Raji (cell line): ENCODE results near the gene C6orf132.

Source experiments
- POLR2A ChIP-seq: IDR thresholded peaks from 2 replicates; pipeline ENCODE4 v1.6.1; 2011; ENCODE audit warnings: low read depth, low read length, control low read depth; ENCODE audit not compliant: insufficient read depth

C6orf132 gene

GRCh38 chr6:42086046-42087035 is 56.1 kb downstream of the C6orf132 start:
- no peak for TF ChIP-seq POLR2A

GRCh38 chr6:42084889-42085288 is 57.5 kb downstream of the C6orf132 start:
- TF ChIP-seq POLR2A = no peak

- no peak for TF ChIP-seq POLR2A
These were observed 58.9 kb downstream of the C6orf132 start for GRCh38 chr6:42083530-42083929.

GRCh38 chr6:42079941-42080464 is 62.4 kb downstream of the C6orf132 start:
- TF ChIP-seq POLR2A = no peak

- no peak for TF ChIP-seq POLR2A
These were observed 64.0 kb downstream of the C6orf132 start for GRCh38 chr6:42078386-42078785.

GRCh38 chr6:42075159-42075838 is 67.1 kb downstream of the C6orf132 start:
- no peak for TF ChIP-seq POLR2A

GRCh38 chr6:42073287-42073686 is 69.1 kb downstream of the C6orf132 start:
- TF ChIP-seq POLR2A = no peak

GRCh38 chr6:42071881-42072583 is 70.4 kb downstream of the C6orf132 start:
- no peak for TF ChIP-seq POLR2A

- no peak for TF ChIP-seq POLR2A
These were observed 73.4 kb downstream of the C6orf132 start for GRCh38 chr6:42068872-42069522.

- TF ChIP-seq POLR2A = no peak
These were observed 74.2 kb downstream of the C6orf132 start for GRCh38 chr6:42068173-42068572.

GRCh38 chr6:42066156-42066675 is 76.2 kb downstream of the C6orf132 start:
- no peak for TF ChIP-seq POLR2A

GRCh38 chr6:42059743-42060142 is 82.7 kb downstream of the C6orf132 start:
- TF ChIP-seq POLR2A = no peak

GRCh38 chr6:42053601-42054000 is 88.8 kb downstream of the C6orf132 start:
- TF ChIP-seq POLR2A = no peak

- no peak for TF ChIP-seq POLR2A
These were observed 91.2 kb downstream of the C6orf132 start for GRCh38 chr6:42051268-42051653.
